Measurements from ENCODE around the gene ADGRL3.
A peak's percentile ranks its signal among the peaks of the same experiment; 100 is the strongest.

The ADGRL3 gene

GRCh38 chr4:61200187-61200915 lies at the start of gene ADGRL3:
TSS of gene ADGRL3 (plus strand) at chr4:61200326.
- peaks cover 11 to 30% of the 10 kb centered on the region in 2 donors for H3K27me3 ChIP-seq (ENCODE audit: control insufficient read depth in 1 of 2, insufficient read depth in 2 of 2, low read length in 2 of 2)
- H3K27ac ChIP-seq (ENCODE audit: low read depth, low read length): no peak within 1 kb of the TSS
- peak within 1 kb of the TSS in 1 of 2 donors; percentile 48 for H3K9ac ChIP-seq (ENCODE audit: low read depth in 1 of 2, low read length in 2 of 2)

GRCh38 chr4:61152433-61152832 lies 47.7 kb upstream of the ADGRL3 start:
- Histone ChIP-seq H3K9me3 (ENCODE audit: control insufficient read depth in 1 of 2, low read length in 2 of 2) (no peaks in the 10 kb centered on the region), H3K27ac (ENCODE audit: low read depth, low read length) (no peak overlapping the region), H3K36me3 (ENCODE audit: control insufficient read depth in 1 of 2, insufficient read depth in 2 of 2, low read length in 2 of 2) (no peaks in the 10 kb centered on the region), H3K27me3 (ENCODE audit: control insufficient read depth in 1 of 2, insufficient read depth in 2 of 2, low read length in 2 of 2) (no peaks in the 10 kb centered on the region), H3K4me1 (ENCODE audit: control insufficient read depth in 1 of 2, insufficient read depth in 2 of 2, low read length in 2 of 2) (no peaks in the 10 kb centered on the region), H3K4me3 (ENCODE audit: low read depth in 1 of 2, low read length in 2 of 2) (no peak overlapping the region), H3K9ac (ENCODE audit: low read depth in 1 of 2, low read length in 2 of 2) (no peak overlapping the region)

More at GRCh38 chr4:61200187-61200915, at the start of gene ADGRL3:
- no peaks in the 10 kb centered on the region for H3K9me3 ChIP-seq (ENCODE audit: control insufficient read depth in 1 of 2, low read length in 2 of 2)
- peak within 1 kb of the TSS; percentile 54 to 61 for H3K4me3 ChIP-seq (ENCODE audit: low read depth in 1 of 2, low read length in 2 of 2)
- H3K4me1 ChIP-seq (ENCODE audit: control insufficient read depth in 1 of 2, insufficient read depth in 2 of 2, low read length in 2 of 2): no peaks in the 10 kb centered on the region
- no peaks in the 10 kb centered on the region for H3K36me3 ChIP-seq (ENCODE audit: control insufficient read depth in 1 of 2, insufficient read depth in 2 of 2, low read length in 2 of 2)

GRCh38 chr4:61160478-61160877 lies 39.6 kb upstream of the ADGRL3 start:
- Histone ChIP-seq H3K9ac (ENCODE audit: low read depth in 1 of 2, low read length in 2 of 2) (no peak overlapping the region), H3K4me1 (ENCODE audit: control insufficient read depth in 1 of 2, insufficient read depth in 2 of 2, low read length in 2 of 2) (no peaks in the 10 kb centered on the region), H3K4me3 (ENCODE audit: low read depth in 1 of 2, low read length in 2 of 2) (no peak overlapping the region), H3K36me3 (ENCODE audit: control insufficient read depth in 1 of 2, insufficient read depth in 2 of 2, low read length in 2 of 2) (no peaks in the 10 kb centered on the region), H3K27ac (ENCODE audit: low read depth, low read length) (no peak overlapping the region), H3K27me3 (ENCODE audit: control insufficient read depth in 1 of 2, insufficient read depth in 2 of 2, low read length in 2 of 2) (no peaks in the 10 kb centered on the region), H3K9me3 (ENCODE audit: control insufficient read depth in 1 of 2, low read length in 2 of 2) (no peaks in the 10 kb centered on the region)

DNA sequence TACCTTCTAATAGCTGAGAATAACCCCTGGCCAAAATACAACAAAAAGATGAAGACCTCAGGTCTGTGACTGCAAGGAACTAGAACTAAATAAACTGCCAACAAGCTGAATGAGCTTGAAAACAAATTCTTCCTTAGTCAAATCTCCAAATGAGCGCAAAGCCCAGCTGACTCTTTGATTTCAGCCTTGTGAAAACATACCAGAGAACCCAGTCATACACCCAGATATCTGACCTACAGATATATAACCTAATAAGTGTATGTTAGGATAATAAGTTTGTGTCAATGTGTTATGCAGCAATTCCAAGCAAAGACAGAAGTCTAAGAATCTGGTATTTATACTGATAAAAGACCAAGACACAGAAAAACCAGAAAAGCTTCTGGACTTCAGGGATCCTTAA lies 38.0 kb upstream of the ADGRL3 start:
- Histone ChIP-seq H3K9me3 (ENCODE audit: control insufficient read depth in 1 of 2, low read length in 2 of 2) (no peaks in the 10 kb centered on the region), H3K4me3 (ENCODE audit: low read depth in 1 of 2, low read length in 2 of 2) (no peak overlapping the region), H3K27me3 (ENCODE audit: control insufficient read depth in 1 of 2, insufficient read depth in 2 of 2, low read length in 2 of 2) (no peaks in the 10 kb centered on the region), H3K27ac (ENCODE audit: low read depth, low read length) (no peak overlapping the region), H3K36me3 (ENCODE audit: control insufficient read depth in 1 of 2, insufficient read depth in 2 of 2, low read length in 2 of 2) (no peaks in the 10 kb centered on the region), H3K4me1 (ENCODE audit: control insufficient read depth in 1 of 2, insufficient read depth in 2 of 2, low read length in 2 of 2) (no peaks in the 10 kb centered on the region), H3K9ac (ENCODE audit: low read depth in 1 of 2, low read length in 2 of 2) (no peak overlapping the region)

DNA sequence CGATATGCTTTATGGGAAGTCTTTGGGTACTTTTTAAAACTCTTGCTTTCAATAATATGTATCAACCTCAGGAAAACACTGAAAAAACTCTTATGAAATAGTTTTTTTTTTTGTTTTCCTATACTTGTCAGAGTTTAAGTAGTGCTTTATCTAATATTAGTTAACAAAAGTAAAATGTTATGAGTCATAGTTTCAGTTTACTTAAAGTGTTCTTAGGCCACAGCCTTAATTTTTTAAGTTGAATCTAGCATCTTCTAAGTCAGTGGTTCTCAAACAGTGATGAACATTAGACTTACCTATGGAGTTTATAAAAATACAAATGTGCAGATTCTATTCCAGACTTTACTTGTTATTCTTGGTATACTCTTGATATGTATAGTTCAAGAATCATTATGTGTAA lies 26.3 kb upstream of the ADGRL3 start:
- H3K9ac ChIP-seq (ENCODE audit: low read depth in 1 of 2, low read length in 2 of 2): no peak overlapping the region
- H3K4me3 ChIP-seq (ENCODE audit: low read depth in 1 of 2, low read length in 2 of 2): no peak overlapping the region
- H3K27ac ChIP-seq (ENCODE audit: low read depth, low read length): no peak overlapping the region
- H3K4me1 ChIP-seq (ENCODE audit: control insufficient read depth in 1 of 2, insufficient read depth in 2 of 2, low read length in 2 of 2): no peaks in the 10 kb centered on the region
- no peaks in the 10 kb centered on the region for H3K9me3 ChIP-seq (ENCODE audit: control insufficient read depth in 1 of 2, low read length in 2 of 2)
- no peaks in the 10 kb centered on the region for H3K36me3 ChIP-seq (ENCODE audit: control insufficient read depth in 1 of 2, insufficient read depth in 2 of 2, low read length in 2 of 2)
- no peaks in the 10 kb centered on the region for H3K27me3 ChIP-seq (ENCODE audit: control insufficient read depth in 1 of 2, insufficient read depth in 2 of 2, low read length in 2 of 2)

GRCh38 chr4:61175495-61175894 lies 24.6 kb upstream of the ADGRL3 start:
- H3K4me3 ChIP-seq (ENCODE audit: low read depth in 1 of 2, low read length in 2 of 2): no peak overlapping the region
- no peak overlapping the region for H3K27ac ChIP-seq (ENCODE audit: low read depth, low read length)
- H3K9me3 ChIP-seq (ENCODE audit: control insufficient read depth in 1 of 2, low read length in 2 of 2): no peaks in the 10 kb centered on the region
- H3K4me1 ChIP-seq (ENCODE audit: control insufficient read depth in 1 of 2, insufficient read depth in 2 of 2, low read length in 2 of 2): no peaks in the 10 kb centered on the region
- H3K36me3 ChIP-seq (ENCODE audit: control insufficient read depth in 1 of 2, insufficient read depth in 2 of 2, low read length in 2 of 2): no peaks in the 10 kb centered on the region
- H3K9ac ChIP-seq (ENCODE audit: low read depth in 1 of 2, low read length in 2 of 2): no peak overlapping the region
- no peaks in the 10 kb centered on the region for H3K27me3 ChIP-seq (ENCODE audit: control insufficient read depth in 1 of 2, insufficient read depth in 2 of 2, low read length in 2 of 2)

DNA sequence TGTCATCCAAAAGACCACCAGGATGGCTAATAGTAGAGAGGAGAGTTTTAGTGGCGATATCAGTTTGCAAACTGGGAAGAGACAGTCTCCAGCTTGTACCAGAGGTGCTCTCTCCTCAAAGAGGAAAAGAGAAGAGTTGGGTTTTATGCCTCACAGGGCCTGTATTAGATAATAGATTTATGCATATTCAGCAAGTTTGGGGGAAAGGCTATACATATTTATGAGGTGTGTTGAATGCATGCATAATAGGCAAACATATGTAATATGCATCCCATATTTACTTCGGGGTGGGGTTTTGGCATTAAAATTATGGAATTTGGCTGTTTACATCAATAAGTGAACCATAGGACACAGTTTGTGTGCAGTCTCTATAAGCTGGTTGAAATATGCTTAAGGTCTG lies 22.8 kb upstream of the ADGRL3 start:
- no peak overlapping the region for H3K9ac ChIP-seq (ENCODE audit: low read depth in 1 of 2, low read length in 2 of 2)
- no peaks in the 10 kb centered on the region for H3K4me1 ChIP-seq (ENCODE audit: control insufficient read depth in 1 of 2, insufficient read depth in 2 of 2, low read length in 2 of 2)
- H3K36me3 ChIP-seq (ENCODE audit: control insufficient read depth in 1 of 2, insufficient read depth in 2 of 2, low read length in 2 of 2): no peaks in the 10 kb centered on the region
- H3K4me3 ChIP-seq (ENCODE audit: low read depth in 1 of 2, low read length in 2 of 2): no peak overlapping the region
- H3K27ac ChIP-seq (ENCODE audit: low read depth, low read length): no peak overlapping the region
- H3K27me3 ChIP-seq (ENCODE audit: control insufficient read depth in 1 of 2, insufficient read depth in 2 of 2, low read length in 2 of 2): no peaks in the 10 kb centered on the region
- no peaks in the 10 kb centered on the region for H3K9me3 ChIP-seq (ENCODE audit: control insufficient read depth in 1 of 2, low read length in 2 of 2)

DNA sequence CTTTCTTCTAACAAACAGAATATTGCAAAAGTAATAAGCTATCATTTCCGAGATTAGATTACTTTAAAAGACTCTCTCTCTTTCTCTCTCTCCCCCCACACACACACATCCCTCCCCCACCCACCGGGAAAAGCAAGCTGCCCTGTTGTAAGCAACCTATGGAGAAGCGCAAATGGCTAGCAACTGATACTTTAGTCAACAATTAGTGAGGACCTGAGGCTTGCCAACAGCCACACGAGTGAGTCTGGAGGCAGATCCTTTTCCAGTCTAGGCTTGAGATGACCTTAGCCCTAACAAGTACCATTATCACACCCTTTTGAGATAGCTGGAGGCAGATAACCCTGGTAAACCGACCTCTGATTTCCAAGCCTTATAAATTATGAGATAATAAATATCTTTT lies 19.7 kb upstream of the ADGRL3 start:
- Histone ChIP-seq H3K36me3 (ENCODE audit: control insufficient read depth in 1 of 2, insufficient read depth in 2 of 2, low read length in 2 of 2) (no peaks in the 10 kb centered on the region), H3K9me3 (ENCODE audit: control insufficient read depth in 1 of 2, low read length in 2 of 2) (peaks cover 0 to 3% of the 10 kb centered on the region in 2 donors), H3K27ac (ENCODE audit: low read depth, low read length) (no peak overlapping the region), H3K27me3 (ENCODE audit: control insufficient read depth in 1 of 2, insufficient read depth in 2 of 2, low read length in 2 of 2) (no peaks in the 10 kb centered on the region), H3K4me3 (ENCODE audit: low read depth in 1 of 2, low read length in 2 of 2) (no peak overlapping the region), H3K4me1 (ENCODE audit: control insufficient read depth in 1 of 2, insufficient read depth in 2 of 2, low read length in 2 of 2) (no peaks in the 10 kb centered on the region), H3K9ac (ENCODE audit: low read depth in 1 of 2, low read length in 2 of 2) (no peak overlapping the region)

GRCh38 chr4:61182915-61183314 lies 17.2 kb upstream of the ADGRL3 start:
- Histone ChIP-seq H3K9me3 (ENCODE audit: control insufficient read depth in 1 of 2, low read length in 2 of 2) (peaks cover 0 to 6% of the 10 kb centered on the region in 2 donors), H3K27ac (ENCODE audit: low read depth, low read length) (no peak overlapping the region), H3K36me3 (ENCODE audit: control insufficient read depth in 1 of 2, insufficient read depth in 2 of 2, low read length in 2 of 2) (no peaks in the 10 kb centered on the region), H3K4me3 (ENCODE audit: low read depth in 1 of 2, low read length in 2 of 2) (no peak overlapping the region), H3K9ac (ENCODE audit: low read depth in 1 of 2, low read length in 2 of 2) (no peak overlapping the region), H3K27me3 (ENCODE audit: control insufficient read depth in 1 of 2, insufficient read depth in 2 of 2, low read length in 2 of 2) (no peaks in the 10 kb centered on the region), H3K4me1 (ENCODE audit: control insufficient read depth in 1 of 2, insufficient read depth in 2 of 2, low read length in 2 of 2) (no peaks in the 10 kb centered on the region)

GRCh38 chr4:61185288-61185687 lies 14.8 kb upstream of the ADGRL3 start:
- Histone ChIP-seq H3K27me3 (ENCODE audit: control insufficient read depth in 1 of 2, insufficient read depth in 2 of 2, low read length in 2 of 2) (no peaks in the 10 kb centered on the region), H3K4me1 (ENCODE audit: control insufficient read depth in 1 of 2, insufficient read depth in 2 of 2, low read length in 2 of 2) (no peaks in the 10 kb centered on the region), H3K9ac (ENCODE audit: low read depth in 1 of 2, low read length in 2 of 2) (no peak overlapping the region), H3K9me3 (ENCODE audit: control insufficient read depth in 1 of 2, low read length in 2 of 2) (peaks cover 0 to 6% of the 10 kb centered on the region in 2 donors), H3K36me3 (ENCODE audit: control insufficient read depth in 1 of 2, insufficient read depth in 2 of 2, low read length in 2 of 2) (no peaks in the 10 kb centered on the region), H3K27ac (ENCODE audit: low read depth, low read length) (no peak overlapping the region), H3K4me3 (ENCODE audit: low read depth in 1 of 2, low read length in 2 of 2) (no peak overlapping the region)
